Femur (tissue), 1 donor: ENCODE results near the gene PWP2.
"Not testable (repeated sequence)": the region's sequence is repeated elsewhere in the genome, so short reads cannot be mapped to it uniquely, and the experiment has no call there.

Experiments
- DNase-seq: peaks from one replicate; pipeline ENCODE4 v3.0.0-alpha.2; 2017

PWP2 gene

DNA sequence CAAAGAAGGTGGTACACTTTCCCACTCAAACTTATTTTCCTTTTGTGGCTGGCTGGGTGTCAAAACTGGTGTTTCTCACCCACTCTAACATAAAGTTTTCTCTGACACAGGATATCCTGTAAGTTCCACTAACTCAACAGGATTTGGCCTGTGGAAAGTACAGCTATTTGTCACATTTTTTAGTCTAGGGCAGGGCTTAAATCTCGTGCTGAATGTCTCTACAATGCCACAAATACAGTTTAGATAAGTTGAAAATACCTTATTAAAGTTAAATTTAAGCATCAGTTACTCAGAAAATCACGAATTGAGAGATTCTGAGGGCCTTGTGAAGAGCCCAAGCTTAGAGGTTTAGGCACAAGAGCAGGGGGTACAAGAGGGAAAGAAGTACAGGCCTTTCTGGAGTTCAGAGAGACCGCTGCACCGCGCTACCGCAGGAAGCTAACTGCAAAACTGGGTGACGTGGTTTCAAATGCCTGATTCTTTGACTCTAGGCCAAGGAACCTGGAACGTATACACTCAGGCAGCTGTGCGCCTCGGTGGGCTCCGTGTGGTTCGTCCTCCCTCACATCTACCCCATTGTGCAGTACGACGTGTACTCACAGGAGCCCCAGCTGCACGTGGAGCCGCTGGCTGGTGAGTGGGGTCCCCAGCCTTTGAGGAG is 23.4 kb upstream of the PWP2 start:
- no peak for DNase-seq

- no peak for DNase-seq
Measured at GRCh38 chr21:44084496-44085241, 22.5 kb upstream of the PWP2 start.

DNA sequence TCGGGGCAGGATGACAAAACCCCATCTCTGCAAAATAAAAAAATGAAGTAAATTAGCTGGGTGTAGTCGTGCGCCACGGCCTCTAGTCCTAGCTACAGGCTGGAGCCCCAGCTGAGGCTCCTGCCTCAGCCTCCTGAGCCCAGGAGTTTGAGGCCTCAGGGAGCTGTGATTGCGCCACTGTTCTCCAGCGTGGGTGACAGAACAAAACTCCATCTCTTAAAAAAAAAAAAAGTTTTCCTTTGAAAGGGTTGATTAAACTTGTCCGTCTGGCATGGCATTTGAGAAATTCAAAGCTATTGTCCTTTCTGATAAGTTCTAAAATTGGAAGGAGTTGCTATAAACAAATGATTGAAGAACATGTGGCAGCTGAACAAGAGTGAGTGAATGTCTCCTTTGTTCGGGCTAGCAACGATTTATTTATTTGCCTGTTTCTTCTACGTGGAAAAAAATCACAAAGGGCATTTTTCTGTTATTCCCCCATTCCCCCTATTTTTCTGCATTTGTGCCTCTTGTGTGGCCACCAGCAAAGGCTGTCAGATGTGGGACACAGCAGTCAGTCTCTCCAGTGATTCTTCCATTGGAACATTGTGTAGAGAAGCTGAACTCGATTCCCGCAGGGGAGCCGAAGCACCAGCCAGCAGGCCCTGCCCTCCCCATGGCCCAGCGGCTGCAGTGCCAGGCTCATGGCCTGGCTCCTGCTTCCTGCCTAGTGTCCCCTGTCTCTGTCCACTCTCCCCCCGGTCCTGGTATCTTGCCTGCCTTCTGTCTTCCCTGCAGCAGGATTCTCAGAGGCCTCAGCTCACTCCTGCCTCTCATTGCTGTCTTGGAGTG is 21.5 kb upstream of the PWP2 start:
- DNase-seq: no peak

DNA sequence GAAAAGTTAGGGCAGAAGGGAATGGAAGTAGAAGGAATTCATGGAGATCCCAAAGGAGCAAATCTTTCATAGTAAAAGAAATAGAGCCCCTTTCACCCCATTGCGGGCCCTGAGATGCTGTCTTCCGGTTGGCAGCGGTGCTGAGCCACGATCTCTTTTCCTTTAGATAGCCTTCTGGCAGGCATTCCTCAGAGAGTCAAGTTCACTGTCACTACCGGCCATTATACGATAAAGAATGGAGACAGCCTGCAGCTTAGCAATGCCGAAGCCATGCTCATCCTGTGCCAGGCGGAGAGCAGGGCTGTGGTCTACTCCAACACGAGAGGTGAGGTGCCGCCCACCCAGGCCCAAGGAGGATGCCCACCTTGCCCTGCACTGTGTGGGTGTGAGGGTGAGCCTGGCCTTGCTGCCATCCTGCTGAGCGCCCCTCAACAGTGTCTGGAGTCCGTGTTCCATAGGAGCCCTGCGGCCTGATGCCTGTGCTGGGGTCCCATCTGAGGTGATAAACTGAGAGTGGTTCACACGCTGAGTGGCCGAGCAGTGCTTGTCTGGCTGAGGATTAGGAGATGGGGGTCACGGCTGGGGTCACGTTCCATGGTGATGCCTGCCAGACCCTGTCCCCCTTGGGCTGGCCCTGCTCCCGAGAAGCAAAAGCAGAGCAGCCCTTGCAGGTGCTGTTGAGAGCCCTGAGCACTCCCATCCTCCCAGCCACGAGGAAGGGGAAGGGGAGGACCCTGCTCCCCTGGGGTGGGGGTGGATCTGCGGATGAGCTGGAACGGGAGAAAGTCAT is 20.4 kb upstream of the PWP2 start:
- no peak for DNase-seq

DNA sequence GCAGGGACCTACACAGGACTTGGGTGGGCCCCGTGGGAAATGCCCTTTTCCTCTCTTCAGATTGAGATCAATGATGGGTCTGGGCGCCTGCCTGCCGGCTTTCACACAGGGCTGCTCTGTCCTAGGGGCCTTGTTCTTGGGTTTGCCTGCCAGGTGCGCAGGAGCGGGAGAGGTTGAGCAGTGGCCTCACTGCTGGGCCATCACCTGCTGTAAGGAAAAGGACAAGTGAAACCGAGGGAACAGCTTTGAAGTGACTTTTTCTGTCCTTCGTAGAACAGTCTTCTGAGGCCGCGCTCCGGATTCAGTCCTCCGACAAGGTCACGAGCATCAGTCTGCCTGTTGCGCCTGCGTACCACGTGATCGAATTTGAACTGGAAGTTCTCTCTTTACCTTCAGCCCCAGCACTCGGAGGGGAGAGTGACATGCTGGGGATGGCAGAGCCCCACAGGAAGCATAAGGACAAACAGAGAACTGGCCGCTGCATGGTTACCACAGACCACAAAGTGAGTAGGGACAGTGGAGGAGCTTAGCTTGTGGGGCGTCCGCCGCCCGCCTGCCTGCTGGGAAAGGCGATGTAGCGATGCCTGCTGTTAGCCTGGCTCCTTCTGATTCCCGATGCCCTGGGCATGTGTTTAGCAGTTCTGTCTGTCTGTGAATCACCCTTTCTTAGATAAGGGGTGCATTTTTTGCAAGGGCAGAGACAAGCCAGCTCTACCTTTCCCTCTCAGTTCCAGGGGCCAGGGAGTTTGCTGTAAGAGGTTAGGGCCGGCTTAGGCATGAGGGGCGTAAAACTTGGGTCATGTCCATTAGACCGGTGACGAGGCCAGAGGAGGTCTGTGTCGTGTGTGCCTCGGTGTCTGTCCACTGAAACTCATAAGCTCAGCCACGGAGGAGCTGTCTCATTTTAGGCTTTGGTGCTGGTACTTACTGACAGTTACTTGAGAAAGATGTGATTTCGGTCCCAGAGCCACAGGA is 19.5 kb upstream of the PWP2 start:
- peak; percentile 33 for DNase-seq

- DNase-seq: no peak
Measured at GRCh38 chr21:44088401-44088780, 18.8 kb upstream of the PWP2 start.

DNA sequence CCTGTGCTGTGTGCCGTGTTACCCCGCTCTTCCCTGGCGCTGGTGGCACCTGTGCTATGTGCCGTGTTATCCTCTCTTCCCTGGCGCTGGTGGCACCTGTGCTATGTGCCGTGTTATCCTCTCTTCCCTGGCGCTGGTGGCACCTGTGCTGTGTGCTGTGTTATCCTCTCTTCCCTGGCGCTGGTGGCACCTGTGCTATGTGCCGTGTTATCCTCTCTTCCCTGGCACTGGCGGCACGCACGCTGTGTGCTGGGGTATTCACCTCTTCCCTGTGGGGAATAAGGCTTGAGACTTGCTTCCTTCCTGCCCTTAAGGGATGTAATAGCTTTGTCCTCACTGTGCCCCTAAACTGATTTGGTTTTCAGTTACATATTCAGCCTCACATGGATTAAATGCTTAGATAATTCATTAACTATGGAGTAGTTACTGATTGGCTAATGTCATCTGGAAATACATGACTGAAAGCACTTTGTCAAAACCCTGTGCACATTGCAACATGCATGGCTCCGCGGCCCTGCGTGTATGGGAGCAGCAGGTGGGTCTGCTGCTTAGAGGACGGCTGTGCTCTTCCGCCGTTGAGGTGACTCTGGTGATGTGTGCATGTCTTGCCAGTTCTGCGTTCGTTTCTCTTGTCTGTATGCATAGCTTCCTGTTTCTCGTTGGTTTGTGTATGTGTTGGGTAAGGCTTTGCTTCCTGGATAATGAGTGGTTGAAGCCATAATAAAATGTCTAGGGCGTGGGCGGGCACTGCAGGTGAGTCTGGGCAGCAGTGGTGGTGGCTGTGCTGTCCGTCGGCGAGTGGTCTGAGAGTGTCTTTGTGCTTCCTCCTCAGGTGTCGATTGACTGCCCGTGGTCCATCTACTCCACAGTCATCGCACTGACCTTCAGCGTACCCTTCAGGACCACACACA is 17.9 kb upstream of the PWP2 start:
- DNase-seq: no peak

DNA sequence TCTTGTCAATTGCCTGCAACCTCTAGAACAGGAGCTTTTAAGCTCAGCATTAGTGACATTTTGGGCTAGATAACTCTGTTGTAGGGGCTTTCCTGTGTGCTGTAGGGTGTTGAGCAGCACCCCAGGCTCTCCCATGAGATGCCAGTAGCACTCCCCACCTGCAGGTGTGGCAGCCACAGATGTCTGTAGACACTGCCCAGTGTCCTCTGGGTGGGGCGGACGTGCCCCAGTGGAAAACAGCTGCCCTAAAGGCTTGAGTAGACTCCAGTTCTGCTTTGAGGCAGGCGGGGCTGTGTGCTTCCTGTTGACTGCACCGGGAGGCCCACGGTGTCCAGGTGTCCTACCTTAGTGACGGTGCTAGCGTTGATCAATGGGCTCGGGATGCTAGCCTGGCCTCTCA is 16.9 kb upstream of the PWP2 start:
- no peak for DNase-seq

DNA sequence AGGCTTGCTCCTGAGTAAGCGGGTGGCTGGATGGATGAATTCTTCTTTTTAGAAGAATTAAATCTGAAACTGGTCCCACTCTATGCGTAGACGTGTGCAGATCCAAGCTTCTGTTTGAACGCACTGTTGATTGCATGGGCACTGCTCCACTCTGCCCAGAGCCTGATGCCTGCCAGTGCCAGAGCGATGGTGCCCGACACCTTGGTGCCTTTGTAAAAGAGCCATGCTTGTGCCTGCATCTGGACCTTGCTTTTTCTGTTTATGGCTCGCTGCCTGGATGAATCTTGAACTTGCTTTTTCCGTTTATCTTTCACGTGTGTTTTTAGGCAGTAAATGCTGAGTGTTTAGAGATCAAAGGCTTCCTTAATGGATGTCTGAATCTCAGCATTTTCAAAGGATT is 15.0 kb upstream of the PWP2 start:
- DNase-seq: no peak

GRCh38 chr21:44093761-44094160 is 13.4 kb upstream of the PWP2 start:
- DNase-seq: no peak

- no peak for DNase-seq
Measured at GRCh38 chr21:44094832-44095231, 12.4 kb upstream of the PWP2 start.

DNA sequence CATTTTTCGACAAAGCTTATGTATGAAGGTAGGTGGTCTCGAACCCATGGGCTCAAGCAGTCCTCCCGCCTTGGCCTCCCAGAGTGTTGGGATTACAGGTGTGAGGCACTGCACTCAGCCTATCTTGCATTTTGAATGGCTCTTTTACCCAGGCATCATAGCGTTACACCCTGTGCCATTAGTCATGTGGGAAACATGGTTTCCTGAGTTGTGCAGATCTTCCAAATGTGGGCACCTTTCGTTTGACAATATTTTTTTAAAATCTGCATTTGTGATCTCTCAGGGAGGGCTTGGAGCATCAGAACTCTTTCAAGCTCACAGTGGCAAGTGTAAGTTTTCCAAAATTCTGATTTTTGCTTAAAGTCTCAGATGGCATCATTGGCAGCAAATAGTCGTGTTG is 8.7 kb upstream of the PWP2 start:
- not testable (repeated sequence) for DNase-seq

- not testable (repeated sequence) for DNase-seq
Measured at GRCh38 chr21:44098964-44099363, 8.2 kb upstream of the PWP2 start.

DNA sequence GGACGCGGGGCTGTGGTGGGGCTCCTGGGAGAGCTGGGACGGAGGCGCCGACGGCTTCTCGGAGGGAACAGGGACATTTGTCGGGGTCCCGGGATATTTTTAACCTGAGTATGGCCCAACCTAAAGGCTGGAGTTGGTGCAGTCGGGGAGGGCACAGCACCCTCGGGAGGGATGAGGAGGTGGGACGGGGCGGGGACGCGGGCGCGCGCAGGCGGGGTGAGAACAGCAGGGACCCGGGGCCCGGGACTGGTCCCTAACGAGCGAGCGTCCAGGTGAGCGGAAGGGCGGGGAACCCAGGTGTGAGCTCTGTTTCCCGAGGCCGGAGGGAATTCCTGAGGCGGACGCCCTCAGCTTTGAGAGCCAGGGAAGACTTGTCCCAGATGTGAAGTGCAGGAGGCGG is 390 bp downstream of the PWP2 start:
- DNase-seq: not testable (repeated sequence)

- DNase-seq: not testable (repeated sequence)
Measured at GRCh38 chr21:44113702-44114371, 6.6 kb downstream of the PWP2 start.

DNA sequence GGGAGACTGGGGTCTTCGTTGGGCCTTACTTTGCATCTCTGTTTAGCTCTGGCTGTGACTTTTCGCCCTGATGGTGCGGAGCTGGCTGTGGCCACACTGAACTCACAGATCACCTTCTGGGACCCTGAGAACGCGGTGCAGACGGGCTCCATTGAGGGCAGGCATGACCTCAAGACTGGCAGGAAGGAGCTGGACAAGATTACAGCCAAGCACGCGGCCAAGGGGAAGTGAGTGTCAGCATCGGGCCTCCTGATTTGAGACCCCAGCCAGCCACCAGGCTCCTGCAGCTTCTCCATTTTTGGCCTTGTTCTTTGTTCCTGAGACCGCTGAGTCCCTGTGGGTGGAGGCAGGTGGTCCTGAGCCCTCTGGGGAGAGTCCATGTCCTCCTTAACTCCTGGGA is 14.9 kb downstream of the PWP2 start:
- DNase-seq: not testable (repeated sequence)

DNA sequence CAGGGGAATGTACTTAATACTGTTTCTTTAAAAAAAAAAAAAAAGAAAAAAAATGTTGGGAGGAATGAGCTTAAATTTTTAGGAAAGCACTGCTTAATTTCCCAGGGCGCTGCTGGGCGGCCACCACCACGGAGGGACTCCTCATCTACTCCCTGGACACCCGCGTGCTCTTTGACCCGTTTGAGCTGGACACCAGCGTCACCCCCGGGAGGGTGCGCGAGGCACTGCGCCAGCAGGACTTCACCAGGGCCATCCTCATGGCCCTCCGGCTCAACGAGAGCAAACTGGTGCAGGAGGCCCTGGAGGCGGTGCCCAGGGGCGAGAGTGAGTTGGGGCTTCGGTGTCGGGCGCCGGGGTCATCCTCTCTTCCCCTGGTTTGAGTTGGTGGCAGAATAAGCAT is 20.6 kb downstream of the PWP2 start:
- DNase-seq: not testable (repeated sequence)

- not testable (repeated sequence) for DNase-seq
Measured at GRCh38 chr21:44133715-44134057, 26.5 kb downstream of the PWP2 start.

- DNase-seq: not testable (repeated sequence)
Measured at GRCh38 chr21:44134732-44135131, 27.5 kb downstream of the PWP2 start.

- DNase-seq: not testable (repeated sequence)
Measured at GRCh38 chr21:44138039-44138438, 30.8 kb downstream of the PWP2 start.
